ENCODE data around the gene KBTBD12.

- no peak for TF ChIP-seq JUND (IDR thresholded peaks at IDR 0.05)
- TF ChIP-seq ATF3 (IDR thresholded peaks at IDR 0.05) = no peak
- TF ChIP-seq CTCF (IDR thresholded peaks at IDR 0.05; ENCODE audit: low read depth, low read length, missing input control) = no peak
- no peak for TF ChIP-seq REST (IDR thresholded peaks at IDR 0.05)
- no peak for TF ChIP-seq ZBTB33 (IDR thresholded peaks at IDR 0.05)
- TF ChIP-seq RAD21 (IDR thresholded peaks at IDR 0.05) = no peak
- TF ChIP-seq SP1 (IDR thresholded peaks at IDR 0.05) = no peak
- TF ChIP-seq EGR1 (IDR thresholded peaks at IDR 0.05; ENCODE audit: low read depth in 2 of 2) = no peak
- TF ChIP-seq TAF1 (conservative IDR thresholded peaks at IDR 0.05) = no peak
- no peak for TF ChIP-seq GABPA (IDR thresholded peaks at IDR 0.05 in 1 of 2, conservative IDR thresholded peaks at IDR 0.05 in 1 of 2)
- no peak for TF ChIP-seq FOXA1 (IDR thresholded peaks at IDR 0.05)
- TF ChIP-seq YY1 (IDR thresholded peaks at IDR 0.05) = no peak
- no peak for TF ChIP-seq RXRA (IDR thresholded peaks at IDR 0.05)
Measured at GRCh38 chr3:127984241-127984975, 69.4 kb downstream of the KBTBD12 start.

Measured in liver (tissue), 3 donors.